H1 (cell line): Measurements from ENCODE around the gene DMAC1. TPM values are rescaled to one million over a fixed set of nuclear protein-coding genes. Genes with fewer than 3 reads are reported as not detected.

Source experiments
- CTCF ChIA-PET: fragments of 300-600 bp; sonication (Branson Sonifier 250); formaldehyde crosslinking; loops from one replicate; lab custom pipeline; 2021; ENCODE audit not compliant: partially characterized antibody; lab: Charles Lee
- POLR2A ChIA-PET: fragments of 300-600 bp; sonication (Branson Sonifier 250); formaldehyde crosslinking; loops from one replicate; lab custom pipeline; 2021; ENCODE audit warnings: inconsistent platforms; ENCODE audit not compliant: partially characterized antibody; lab: Charles Lee
- DNase-seq, 2 experiments: peaks; one replicate each; pipeline versions ENCODE4 v3.0.0 to v3.0.0-alpha.2; 2010 to 2022; ENCODE audit warnings: low spot score in 2 of 2, low read depth in 1 of 2, mixed read lengths in 1 of 2
- FAIRE-seq: peaks from 2 replicates; lab custom pipeline; 2011; peaks lifted over from hg19 to GRCh38; lab: Jason Lieb, UNC
- H2AFZ ChIP-seq: 2 replicates; pipeline ENCODE4 v1.8.1; 2012; ENCODE audit warnings: low read length, inconsistent platforms
- H2AK5ac ChIP-seq: 2 replicates; pipeline ENCODE4 v1.6.1; 2013; ENCODE audit warnings: low read depth, low read length
- H2BK120ac ChIP-seq: replicated peaks from 2 replicates; pipeline ENCODE3; 2013; ENCODE audit warnings: low read depth, low read length, inconsistent platforms
- H2BK12ac ChIP-seq: 2 replicates; pipeline ENCODE4 v1.6.1; 2013; ENCODE audit warnings: low read depth, low read length
- H2BK15ac ChIP-seq: 2 replicates; pipeline ENCODE4 v1.6.1; 2013; ENCODE audit warnings: low read length
- H2BK20ac ChIP-seq: 2 replicates; pipeline ENCODE4 v1.6.1; 2013; ENCODE audit warnings: low read length
- H2BK5ac ChIP-seq: 2 replicates; pipeline ENCODE4 v1.6.1; 2013; ENCODE audit warnings: low read depth, low read length
- H3K14ac ChIP-seq: 2 replicates; pipeline ENCODE4 v1.6.1; 2013; ENCODE audit warnings: inconsistent platforms; ENCODE audit not compliant: insufficient read length
- H3K18ac ChIP-seq: 2 replicates; pipeline ENCODE4 v1.6.1; 2013; ENCODE audit warnings: low read length; ENCODE audit errors: extremely low read depth
- H3K23ac ChIP-seq: 2 replicates; pipeline ENCODE4 v1.6.1; 2013; ENCODE audit warnings: inconsistent platforms; ENCODE audit not compliant: insufficient read length
- H3K23me2 ChIP-seq: 2 replicates; pipeline ENCODE4 v1.6.1; 2013; ENCODE audit warnings: low read depth, low read length
- H3K27ac ChIP-seq: 2 replicates; pipeline ENCODE4 v1.6.1; 2011; ENCODE audit warnings: low read depth, low read length, inconsistent platforms
- H3K27me3 ChIP-seq, 4 experiments: replicated peaks in 1 of 4; 1 replicate in 1 of 4; 2 replicates in 3 of 4; pipeline versions ENCODE4 v1.6.1 to v1.8.1; 2011 to 2013; ENCODE audit warnings: low read length in 3 of 4, mild to moderate bottlenecking in 3 of 4, inconsistent platforms in 2 of 4, mixed read lengths in 2 of 4, moderate library complexity in 1 of 4; ENCODE audit not compliant: control insufficient read depth in 3 of 4, insufficient read depth in 3 of 4; ENCODE audit errors: extremely low read depth in 1 of 4
- H3K36me3 ChIP-seq, 4 experiments: 2 replicates each; pipeline versions ENCODE4 v1.6.1 to v1.8.1; 2011 to 2013; ENCODE audit warnings: mild to moderate bottlenecking in 4 of 4, low read length in 3 of 4, moderate library complexity in 2 of 4, control low read depth in 1 of 4, inconsistent platforms in 1 of 4; ENCODE audit not compliant: insufficient read depth in 4 of 4, control insufficient read depth in 2 of 4
- H3K4ac ChIP-seq: replicated peaks from 2 replicates; pipeline ENCODE3; 2013; ENCODE audit warnings: low read length, low read depth, mixed read lengths, inconsistent platforms; ENCODE audit not compliant: insufficient read length
- H3K4me1 ChIP-seq, 4 experiments: replicated peaks in 1 of 4; 1 replicate in 1 of 4; 2 replicates in 3 of 4; pipeline versions ENCODE4 v1.6.1 to v1.8.1; 2011 to 2013; ENCODE audit warnings: low read length in 3 of 4, inconsistent platforms in 2 of 4, mixed read lengths in 1 of 4; ENCODE audit not compliant: insufficient read depth in 4 of 4, control insufficient read depth in 3 of 4
- H3K4me2 ChIP-seq, 2 experiments: 2 replicates each; pipeline versions ENCODE4 v1.6.1 to v1.8.1; 2011 to 2013; ENCODE audit warnings: low read depth in 2 of 2, low read length in 2 of 2, control low read depth in 1 of 2, inconsistent platforms in 1 of 2, mild to moderate bottlenecking in 1 of 2; ENCODE audit not compliant: insufficient read depth in 1 of 2
- H3K4me3 ChIP-seq, 4 experiments: fragments of 200-600, 300-600 bp in 1 of 4; sonication (generic), shearing (Covaris generic), sonication (Bioruptor Twin) in 1 of 4; 2 replicates each; pipeline versions ENCODE4 v1.5.1 to v1.8.1; 2011 to 2016; ENCODE audit warnings: low read length in 4 of 4, low read depth in 3 of 4, control low read depth in 2 of 4, inconsistent platforms in 2 of 4, mild to moderate bottlenecking in 2 of 4, mixed read lengths in 1 of 4, moderate library complexity in 1 of 4; ENCODE audit not compliant: insufficient read depth in 2 of 4; ENCODE audit errors: extremely low read depth in 1 of 4
- H3K56ac ChIP-seq: replicated peaks from 2 replicates; pipeline ENCODE3; 2013; ENCODE audit warnings: low read depth, mild to moderate bottlenecking, mixed read lengths, low read length, inconsistent platforms; ENCODE audit not compliant: insufficient read length
- H3K79me1 ChIP-seq: 2 replicates; pipeline ENCODE4 v1.6.1; 2013; ENCODE audit warnings: low read depth, low read length, control low read depth
- H3K79me2 ChIP-seq, 2 experiments: 2 replicates each; pipeline versions ENCODE4 v1.6.1 to v1.8.1; 2012 to 2013; ENCODE audit warnings: low read length in 2 of 2, mild to moderate bottlenecking in 2 of 2, inconsistent platforms in 1 of 2; ENCODE audit not compliant: insufficient read depth in 2 of 2, control insufficient read depth in 1 of 2
- H3K9ac ChIP-seq, 4 experiments: replicated peaks in 1 of 4; 1 replicate in 1 of 4; 2 replicates in 3 of 4; pipeline versions ENCODE4 v1.6.1 to v1.8.1; 2011 to 2013; ENCODE audit warnings: low read depth in 3 of 4, low read length in 3 of 4, control low read depth in 2 of 4, mild to moderate bottlenecking in 2 of 4, moderate library complexity in 2 of 4, inconsistent platforms in 1 of 4; ENCODE audit errors: extremely low read depth in 1 of 4
- H3K9me3 ChIP-seq, 2 experiments: 2 replicates each; pipeline versions ENCODE4 v1.6.1 to v1.8.1; 2012 to 2013; ENCODE audit warnings: mild to moderate bottlenecking in 2 of 2, moderate library complexity in 2 of 2, control low read depth in 1 of 2, inconsistent platforms in 1 of 2, low read depth in 1 of 2, low read length in 1 of 2, mixed read lengths in 1 of 2; ENCODE audit not compliant: insufficient read depth in 2 of 2
- H4K20me1 ChIP-seq, 2 experiments: replicated peaks in 1 of 2; 2 replicates each; pipeline versions ENCODE3 to v1.8.1; 2011 to 2013; ENCODE audit warnings: inconsistent platforms in 2 of 2, low read length in 2 of 2, mild to moderate bottlenecking in 1 of 2; ENCODE audit not compliant: insufficient read depth in 2 of 2, control insufficient read depth in 1 of 2
- H4K5ac ChIP-seq: 2 replicates; pipeline ENCODE4 v1.6.1; 2013; ENCODE audit warnings: low read length, low read depth, mixed read lengths, inconsistent platforms; ENCODE audit not compliant: insufficient read length
- H4K8ac ChIP-seq: 2 replicates; pipeline ENCODE4 v1.8.0; 2013; ENCODE audit warnings: mild to moderate bottlenecking, moderate library complexity, low read length, inconsistent platforms; ENCODE audit not compliant: insufficient read depth; ENCODE audit errors: extremely low read depth
- H4K91ac ChIP-seq: replicated peaks from 2 replicates; pipeline ENCODE3; 2013; ENCODE audit warnings: low read length, mixed read lengths, inconsistent platforms; ENCODE audit not compliant: insufficient read length
- ATF3 ChIP-seq: IDR thresholded peaks from 2 replicates; pipeline ENCODE4 v1.6.1; 2011; ENCODE audit warnings: low read depth, mild to moderate bottlenecking, low read length; ENCODE audit not compliant: insufficient read depth
- BCL11A ChIP-seq, 2 experiments: IDR thresholded peaks; one replicate each; pipeline ENCODE4 v1.6.1; 2011; ENCODE audit warnings: low read depth in 2 of 2, low read length in 2 of 2, mild to moderate bottlenecking in 2 of 2
- BRCA1 ChIP-seq: IDR thresholded peaks from 2 replicates; pipeline ENCODE4 v1.6.1; 2012; ENCODE audit warnings: low read depth, low read length, improper control_type of control experiment
- CBX5 ChIP-seq: fragments of 300-800, 300-1000 bp; sonication (generic); IDR thresholded peaks from 2 replicates; pipeline ENCODE4 v1.7.1; 2016; ENCODE audit warnings: antibody characterized with exemption, low read length, low read depth
- FOSL1 ChIP-seq: IDR thresholded peaks from 2 replicates; pipeline ENCODE4 v1.6.1; 2011; ENCODE audit warnings: mild to moderate bottlenecking, low read depth, low read length, moderate library complexity; ENCODE audit not compliant: insufficient read depth
- GABPA ChIP-seq: IDR thresholded peaks from 2 replicates; pipeline ENCODE4 v1.6.1; 2011; ENCODE audit warnings: mild to moderate bottlenecking, low read length, moderate library complexity, borderline replicate concordance; ENCODE audit not compliant: insufficient read depth
- PHF8 ChIP-seq: fragments of 200-600 bp; sonication (generic); conservative IDR thresholded peaks from 2 replicates; pipeline ENCODE4 v1.7.1; 2012; ENCODE audit warnings: low read depth, mild to moderate bottlenecking, inconsistent platforms, low read length, moderate library complexity
- RXRA ChIP-seq: IDR thresholded peaks from 2 replicates; pipeline ENCODE4 v1.6.1; 2011; ENCODE audit warnings: low read depth, mild to moderate bottlenecking, low read length, moderate library complexity; ENCODE audit not compliant: insufficient read depth
- SIN3A ChIP-seq, 2 experiments: IDR thresholded peaks in 1 of 2; conservative IDR thresholded peaks in 1 of 2; 2 replicates each; pipeline ENCODE4 v1.6.1; 2011 to 2012; ENCODE audit warnings: low read length in 2 of 2, improper control_type of control experiment in 1 of 2, low read depth in 1 of 2, mild to moderate bottlenecking in 1 of 2
- SIRT6 ChIP-seq: IDR thresholded peaks from one replicate; pipeline ENCODE4 v1.7.1; 2012; ENCODE audit warnings: low read length, inconsistent platforms
- SP4 ChIP-seq: IDR thresholded peaks from 2 replicates; pipeline ENCODE4 v1.6.1; 2012; ENCODE audit warnings: low read length, inconsistent platforms
- SUZ12 ChIP-seq: fragments of 200-600 bp; sonication (generic); IDR thresholded peaks from 2 replicates; pipeline ENCODE4 v1.6.1; 2012; ENCODE audit warnings: mild to moderate bottlenecking, inconsistent platforms, low read length, moderate library complexity, mixed read lengths
- TCF12 ChIP-seq: IDR thresholded peaks from 2 replicates; pipeline ENCODE4 v1.6.1; 2011; ENCODE audit warnings: low read depth, mild to moderate bottlenecking, low read length
- ZNF274 ChIP-seq: IDR thresholded peaks from 2 replicates; pipeline ENCODE4 v1.7.0; 2012; ENCODE audit warnings: low read length, borderline replicate concordance; ENCODE audit errors: extremely low read depth
- WGBS, 2 experiments: shearing (Covaris generic) in 1 of 2; methylation state at CpG; one replicate each; pipeline versions ENCODE4 v1.1.6 to v1.1.7; 2013 to 2015; ENCODE audit warnings: low lambda C conversion rate in 2 of 2, mixed read lengths in 2 of 2, inconsistent platforms in 1 of 2, low coverage in 1 of 2, missing lambda C conversion rate in 1 of 2; ENCODE audit not compliant: insufficient replicate concordance in 2 of 2, insufficient coverage in 1 of 2, insufficient read length in 1 of 2; ENCODE audit errors: extremely low coverage in 1 of 2, missing lambda C conversion rate in 1 of 2; 5-methylcytosine and 5-hydroxymethylcytosine counted together
- polyA plus RNA-seq, 7 experiments: library from polyadenylated mRNA; depleted of rRNA in 3 of 7; stranded (reverse) in 5 of 7; unstranded in 2 of 7; fragments of >200 nt in 5 of 7; fragments of 200-250 nt in 2 of 7; gene quantifications; 1 replicate in 5 of 7; 2 replicates in 1 of 7; 4 replicates in 1 of 7; pipeline versions ENCODE4 v1.2.1 to v1.2.3, GENCODE V29; 2011 to 2013; ENCODE audit warnings: missing spikeins in 2 of 7, mixed read lengths in 2 of 7
- total RNA-seq: library from RNA; stranded (reverse); fragmentation: NEBNext Ultra II Directional; extraction: Animal tissue kit (Norgen Biotek cat#: 25700); gene quantifications from 2 replicates; pipeline ENCODE4 v1.2.1, GENCODE V29; 2021

Gene DMAC1
- total and polyA plus RNA-seq, 2 of the 8 experiments (the other 6 are each of a cell fraction or from before 2014, with no cell fraction given) = 30.4 to 89.4 TPM

- DNase-seq = no peak
- H3K79me2 ChIP-seq = no peaks in the 10 kb centered on the region
- CTCF ChIA-PET = interaction anchor here (0.6 to 1.5 kb wide), 5 partner anchors 10 to 415 kb away, joined by 3 to 4 read pairs (median 3); no protein-coding TSS in a partner anchor
- TF ChIP-seq SIRT6 (no peak), SIN3A (conservative IDR thresholded peaks at IDR 0.05 in 1 of 2, IDR thresholded peaks at IDR 0.05 in 1 of 2; ENCODE audit: low read depth in 1 of 2, low read length in 2 of 2) (no peak), GABPA (no peak), SP4 (no peak), PHF8 (no peak), SUZ12 (no peak), ZNF274 (no peak), CBX5 (no peak), ATF3 (no peak), RXRA (no peak), FOSL1 (no peak), TCF12 (no peak), BCL11A (IDR thresholded peaks at IDR 0.05; ENCODE audit: low read depth in 2 of 2, low read length in 2 of 2) (no peak), BRCA1 (no peak)
These were observed 29.5 kb downstream of the DMAC1 start for GRCh38 chr9:7770111-7770510.

More at GRCh38 chr9:7770111-7770510, 29.5 kb downstream of the DMAC1 start:
- Histone ChIP-seq H3K9ac (no peak overlapping the region), H3K14ac (no peak overlapping the region), H3K23ac (no peak overlapping the region), H2AFZ (no peak overlapping the region), H3K27me3 (no peaks in the 10 kb centered on the region), H2BK15ac (no peak overlapping the region), H2BK20ac (no peak overlapping the region), H4K91ac (no peak overlapping the region), H3K4me2 (no peak overlapping the region), H3K4me1 (no peaks in the 10 kb centered on the region), H4K8ac (no peak overlapping the region), H2BK120ac (no peak overlapping the region), H3K4ac (no peak overlapping the region), H3K27ac (no peak overlapping the region), H3K23me2 (no peaks in the 10 kb centered on the region), H4K20me1 (no peaks in the 10 kb centered on the region), H4K5ac (no peak overlapping the region), H3K18ac (no peak overlapping the region), H2AK5ac (no peak overlapping the region), H3K36me3 (no peaks in the 10 kb centered on the region), H3K4me3 (no peak overlapping the region), H2BK5ac (no peak overlapping the region), H2BK12ac (no peak overlapping the region), H3K56ac (no peak overlapping the region), H3K9me3 (no peaks in the 10 kb centered on the region), H3K79me1 (no peaks in the 10 kb centered on the region)
- FAIRE-seq = no peak
- 89% methylated on average over 2 of the region's 2 CpGs; no CpG with 5 or more reads in 1 of the 2 experiments for WGBS, 2 experiments
- POLR2A ChIA-PET = interaction anchor here (1.2 kb wide), 1 partner anchor 13 kb away, joined by 4 read pairs; no protein-coding TSS in a partner anchor
